Activated gamma-delta T cell treated with anti-CD3 and anti-CD28 coated beads, Interleukin-2, amount 50 U/mL, for 16 hours (primary cell): ENCODE data around the gene AGO1.
"Not testable (repeated sequence)": the region's sequence is repeated elsewhere in the genome, so short reads cannot be mapped to it uniquely, and the experiment has no call there.

Experiments
- DNase-seq: peaks from one replicate; pipeline ENCODE4 v3.0.0-alpha.2; 2020; ENCODE audit warnings: low read depth

AGO1 gene

DNA sequence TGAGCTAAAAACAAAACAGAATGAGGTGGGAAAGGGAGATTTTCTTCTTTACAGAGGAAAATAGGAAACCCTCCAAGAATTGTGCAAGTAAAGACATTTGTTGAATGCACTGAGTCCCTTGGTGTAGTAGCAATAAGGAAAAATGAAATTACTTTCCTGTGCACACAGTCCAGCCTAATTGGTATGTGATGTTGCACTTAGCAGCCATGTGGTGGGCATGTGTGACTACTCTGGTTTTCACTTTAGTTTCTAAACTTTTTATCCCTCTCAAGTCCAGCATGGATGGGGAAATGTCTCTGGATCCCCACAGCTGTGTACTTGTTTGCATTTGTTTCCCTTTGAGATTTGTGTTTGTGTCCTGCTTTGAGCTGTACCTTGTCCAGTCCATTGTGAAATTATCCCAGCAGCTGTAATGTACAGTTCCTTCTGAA lies 40.8 kb downstream of the AGO1 start:
- no peak for DNase-seq

- DNase-seq, result no peak
These were observed 41.8 kb downstream of the AGO1 start for GRCh38 chr1:35924838-35925237.

DNA sequence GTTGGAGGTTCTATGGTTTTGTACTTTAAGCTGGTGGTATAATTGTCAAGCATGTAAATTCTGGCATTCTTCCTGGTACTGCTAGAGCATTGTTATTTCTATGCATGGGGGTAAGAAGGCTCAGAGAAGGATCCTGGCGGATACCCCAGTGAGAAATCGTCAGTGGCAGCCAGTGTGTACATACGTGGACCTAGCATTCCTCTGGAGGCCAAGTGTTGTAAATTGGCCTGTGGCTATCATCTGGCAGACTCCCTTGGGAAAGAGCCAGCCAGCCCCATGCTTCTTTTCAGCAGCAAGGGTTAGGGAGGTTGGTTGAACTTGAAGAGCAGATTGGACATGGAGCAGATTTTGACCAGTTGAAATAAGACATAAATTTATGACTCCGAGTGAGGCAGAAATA lies 42.7 kb downstream of the AGO1 start:
- no peak for DNase-seq

- no peak for DNase-seq
These were observed 44.5 kb downstream of the AGO1 start for GRCh38 chr1:35927472-35927871.

- DNase-seq, result peak; percentile 14
These were observed 47.0 kb downstream of the AGO1 start for GRCh38 chr1:35929730-35930592.

- DNase-seq, result peak; percentile 86
These were observed 47.8 kb downstream of the AGO1 start, which contains the start of gene AGO3 for GRCh38 chr1:35930593-35931445. Gene AGO3, plus strand, starts transcription at chr1:35931105. Its CDS starts 322 bp downstream, at chr1:35931427.

DNA sequence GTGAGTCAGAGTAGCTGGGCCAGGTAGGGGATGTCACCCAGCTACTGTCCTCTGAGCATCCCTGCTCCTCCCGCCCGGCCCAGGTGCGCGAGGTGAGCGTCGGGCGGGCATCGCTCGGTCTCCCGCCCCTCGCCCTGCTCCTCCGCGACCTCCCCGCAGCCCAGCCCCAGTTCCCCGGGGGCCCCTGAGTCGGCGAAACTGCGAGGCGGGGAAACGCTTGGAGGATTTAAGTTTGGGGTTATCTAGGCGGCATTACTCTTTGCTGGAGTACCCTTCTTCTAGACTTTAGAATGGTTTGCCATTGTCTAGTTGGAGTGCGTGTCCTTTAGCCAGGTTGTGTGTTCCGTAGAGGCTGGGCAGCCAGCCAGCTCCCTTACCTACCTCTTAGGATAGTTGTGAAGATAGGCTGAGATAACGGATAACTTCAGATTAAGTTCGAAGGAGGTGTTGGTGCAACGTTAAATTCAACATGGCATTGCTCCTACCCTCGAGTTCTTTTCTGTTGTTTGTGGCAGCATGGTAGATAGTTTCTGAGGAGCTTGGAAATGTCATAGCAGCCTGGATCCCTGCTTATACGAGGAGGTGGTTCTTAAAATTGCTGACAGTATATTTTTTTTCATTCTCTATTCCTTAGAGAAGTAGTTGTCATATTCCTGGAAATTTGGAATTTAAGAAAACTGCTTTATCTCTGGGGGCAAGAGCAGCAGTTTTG lies 48.6 kb downstream of the AGO1 start:
- DNase-seq, result no peak

DNA sequence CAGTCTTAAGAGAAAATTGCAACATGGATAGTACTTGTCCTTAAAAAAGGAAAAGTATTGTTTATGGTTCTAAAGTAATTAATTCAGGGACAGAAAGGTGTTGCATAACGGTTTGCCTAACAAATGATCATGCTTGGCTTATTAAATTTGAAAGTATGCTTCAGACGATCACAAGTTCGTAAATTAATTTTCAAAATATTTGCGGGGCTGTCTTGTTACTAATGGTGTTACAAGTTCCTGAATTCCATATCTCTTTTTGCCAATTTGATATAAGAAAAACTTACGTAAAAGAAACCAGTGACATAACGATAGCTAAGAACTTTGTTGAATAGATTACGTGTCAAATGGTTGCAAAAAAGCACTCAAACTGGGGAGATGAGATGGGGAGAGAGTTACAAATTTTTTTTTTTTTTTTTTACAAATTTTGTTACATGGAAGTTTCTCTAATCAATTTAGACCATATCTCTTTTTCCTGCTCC lies 49.2 kb downstream of the AGO1 start:
- DNase-seq, result no peak

DNA sequence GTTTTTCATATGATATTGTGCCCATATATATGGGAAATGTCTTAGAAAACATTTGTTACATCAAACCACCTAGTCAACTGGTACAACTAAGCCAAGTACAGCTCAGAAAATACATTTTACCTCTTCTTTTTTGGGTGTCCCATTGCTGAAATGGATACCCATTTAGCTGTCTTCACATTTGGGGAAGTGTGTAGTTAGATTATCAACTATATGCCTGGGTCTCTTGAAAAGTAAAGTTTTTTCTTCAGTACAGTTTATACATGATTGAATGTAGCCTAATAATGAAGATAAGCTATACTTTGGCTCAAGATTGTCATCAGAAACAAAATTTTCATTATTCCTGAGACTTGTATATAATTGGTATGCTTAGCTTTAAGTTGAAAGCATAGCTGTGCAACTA lies 49.9 kb downstream of the AGO1 start:
- no peak for DNase-seq

DNA sequence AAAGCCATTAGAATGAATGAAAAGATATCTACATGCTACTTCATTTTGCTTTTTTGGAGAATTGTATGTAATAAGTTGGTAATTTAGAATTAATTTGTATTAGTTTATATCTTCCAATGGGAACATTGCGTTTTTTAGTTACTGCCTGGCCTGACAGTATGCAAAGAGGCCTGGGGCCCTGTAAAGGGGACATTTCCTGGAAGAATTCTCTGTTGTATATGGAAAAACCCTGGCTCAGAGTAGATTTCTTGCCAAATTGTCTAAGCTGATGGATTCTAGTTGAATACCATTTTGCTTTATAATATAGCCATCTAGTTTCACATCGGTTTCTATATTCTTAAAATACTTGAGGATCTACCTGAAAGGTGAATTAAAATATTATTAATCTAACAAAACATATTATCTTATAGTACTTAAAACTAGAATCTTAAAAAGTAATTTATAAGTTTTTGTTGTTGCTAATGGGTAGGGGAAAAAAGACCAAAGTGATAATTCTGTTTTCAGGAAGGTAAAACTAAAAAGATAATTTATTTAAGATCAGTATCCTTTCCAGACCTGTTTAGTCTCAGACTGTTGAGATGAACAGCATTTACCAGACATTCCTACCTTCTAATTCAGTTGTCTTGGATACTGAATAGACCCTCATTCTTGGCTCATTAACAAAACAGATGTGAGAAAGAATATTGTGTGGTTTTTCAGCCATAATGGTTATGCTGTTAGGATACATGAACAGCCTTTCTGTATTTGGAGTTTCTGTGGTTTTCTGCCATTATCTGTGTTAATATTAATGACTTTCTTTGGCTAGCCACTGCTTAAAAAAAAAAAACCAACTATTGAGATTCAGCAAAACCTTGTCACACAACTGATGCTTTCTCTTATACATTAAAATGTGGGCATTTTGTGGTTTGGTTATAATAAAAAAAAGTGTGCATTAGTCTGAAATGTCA lies 52.7 kb downstream of the AGO1 start:
- DNase-seq, result no peak

GRCh38 chr1:35936838-35937237 lies 53.8 kb downstream of the AGO1 start:
- no peak for DNase-seq

- DNase-seq, result no peak
These were observed 56.5 kb downstream of the AGO1 start for GRCh38 chr1:35939484-35939883.

GRCh38 chr1:35945327-35945726 lies 62.3 kb downstream of the AGO1 start:
- no peak for DNase-seq

GRCh38 chr1:35947547-35947946 lies 64.5 kb downstream of the AGO1 start:
- DNase-seq, result no peak

GRCh38 chr1:35958558-35958957 lies 75.5 kb downstream of the AGO1 start:
- no peak for DNase-seq

DNA sequence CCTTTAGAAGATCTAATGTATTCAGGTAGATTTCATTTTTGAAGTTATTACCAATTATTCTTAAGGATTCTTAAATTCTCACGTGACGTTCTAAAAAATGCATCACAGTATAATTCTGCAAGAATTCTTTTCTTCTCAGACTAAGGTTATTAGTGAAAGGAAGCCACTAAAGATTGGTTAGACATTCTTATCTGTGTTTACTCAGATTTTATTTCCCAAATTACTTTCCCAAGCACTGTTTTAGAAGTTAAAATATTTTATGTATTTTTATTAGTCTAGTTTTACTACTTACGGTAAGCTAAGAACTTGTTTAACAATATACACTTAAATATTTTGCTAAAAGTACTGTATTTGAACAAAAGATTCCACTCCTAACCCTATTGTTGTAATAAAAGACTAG lies 76.3 kb downstream of the AGO1 start:
- DNase-seq, result no peak

GRCh38 chr1:35962952-35963351 lies 79.9 kb downstream of the AGO1 start:
- no peak for DNase-seq

DNA sequence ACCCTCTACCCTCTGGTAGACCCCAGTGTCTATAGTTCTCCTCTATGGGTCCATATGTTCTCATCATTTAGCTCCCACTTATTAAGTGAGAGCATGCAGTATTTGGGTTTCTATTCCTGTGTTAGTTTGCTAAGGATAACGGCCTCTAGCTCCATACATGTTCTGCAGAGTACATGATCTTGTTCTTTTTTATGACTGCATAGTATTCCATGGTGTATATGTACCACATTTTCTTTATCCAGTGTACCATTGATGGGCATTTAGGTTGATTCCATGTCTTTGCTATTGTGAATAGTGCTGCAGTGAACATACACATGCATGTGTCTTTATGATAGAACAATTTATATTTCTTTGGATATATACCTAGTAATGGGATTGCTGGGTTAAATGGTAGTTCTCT lies 81.3 kb downstream of the AGO1 start:
- DNase-seq, result not testable (repeated sequence)

DNA sequence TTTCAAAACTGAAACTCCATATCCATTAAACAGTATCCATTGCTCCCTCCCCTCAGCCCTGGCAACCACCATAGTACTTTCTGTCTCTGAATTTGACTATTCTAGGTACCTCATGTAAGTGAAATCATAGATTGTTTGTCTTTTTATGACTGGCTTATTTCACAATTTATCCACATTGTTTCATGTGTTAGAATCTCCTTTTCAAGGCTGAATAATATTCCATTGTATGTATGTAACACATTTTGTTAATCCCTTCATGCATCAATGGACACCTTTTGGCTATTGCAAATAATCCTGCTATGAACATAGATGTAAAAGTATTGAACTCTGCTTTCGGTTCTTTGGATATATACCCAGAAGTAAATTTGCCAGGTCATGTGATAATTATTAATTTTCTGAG lies 85.4 kb downstream of the AGO1 start:
- DNase-seq, result no peak

GRCh38 chr1:35971601-35972000 lies 88.6 kb downstream of the AGO1 start:
- DNase-seq, result no peak

GRCh38 chr1:35972631-35973030 lies 89.6 kb downstream of the AGO1 start:
- DNase-seq, result not testable (repeated sequence)
